Measurements from ENCODE around the gene HFM1.
"Not testable (repeated sequence)": the region's sequence is repeated elsewhere in the genome, so short reads cannot be mapped to it uniquely, and the experiment has no call there.

Gene HFM1

DNA sequence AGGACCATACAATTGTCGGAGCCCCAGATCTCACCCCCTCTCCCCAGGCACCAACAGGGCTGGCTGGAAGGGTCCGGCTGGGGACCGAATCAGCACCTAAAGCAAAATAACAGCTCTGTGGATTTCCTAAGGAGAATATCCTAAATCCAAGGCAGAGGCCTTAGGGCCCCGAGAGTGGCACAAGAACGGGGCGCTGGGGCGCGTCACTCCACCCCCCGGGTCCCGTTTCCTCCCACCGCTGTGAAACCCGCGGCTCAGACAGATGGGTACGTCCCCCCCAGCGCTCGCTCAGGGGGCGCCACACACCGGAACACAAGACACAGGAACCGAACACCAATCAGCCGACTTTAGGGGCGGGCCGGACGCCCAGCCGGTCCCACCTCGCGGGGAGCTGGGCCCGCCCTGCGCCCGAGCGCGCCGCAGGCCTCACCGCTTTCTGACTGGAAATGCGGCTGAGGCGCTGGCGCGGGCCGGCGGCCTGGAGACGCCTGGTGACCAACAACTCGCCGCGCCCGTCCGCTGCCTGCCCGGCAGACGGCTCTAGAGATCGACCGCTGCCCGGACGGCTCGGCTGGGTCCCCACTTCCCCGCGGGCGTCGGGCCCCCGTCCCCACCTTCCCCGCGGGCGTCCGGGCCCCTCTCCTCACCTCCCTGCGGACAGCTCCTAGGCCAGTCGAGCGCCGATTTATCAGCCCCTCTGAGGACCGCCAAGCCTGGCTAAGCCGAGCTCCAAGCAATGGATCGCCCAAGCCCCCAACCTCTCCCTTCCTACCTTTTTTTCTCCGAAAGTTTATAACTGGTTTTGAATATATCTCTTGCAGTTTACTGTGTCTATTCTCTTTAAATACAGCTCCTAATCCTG is at the start of gene HFM1:
TSS of gene HFM1 (minus strand) at position 687 of the 862 bp plus-strand sequence. CDS start 3,755 bp downstream, outside the sequence.
- DNase-seq = no peak

DNA sequence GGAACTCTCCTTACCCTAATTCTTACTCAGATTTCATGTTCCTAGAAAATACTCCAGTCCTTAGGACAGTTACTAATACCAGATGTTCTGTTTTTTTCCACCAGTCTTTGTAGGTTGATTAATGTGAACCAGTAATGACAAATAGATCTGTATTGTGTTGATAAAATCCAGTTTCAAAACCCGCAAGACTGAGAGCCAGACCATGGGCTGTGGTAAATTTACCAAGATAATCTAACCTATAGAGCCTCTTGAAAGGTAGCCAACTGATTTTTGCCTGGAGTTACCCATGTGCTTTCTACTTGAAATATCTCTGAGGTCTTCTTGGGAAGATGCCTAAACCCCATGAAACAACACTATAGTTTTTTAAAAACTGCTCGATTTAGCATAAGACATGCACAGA is 49.5 kb upstream of the HFM1 start:
- DNase-seq = no peak

DNA sequence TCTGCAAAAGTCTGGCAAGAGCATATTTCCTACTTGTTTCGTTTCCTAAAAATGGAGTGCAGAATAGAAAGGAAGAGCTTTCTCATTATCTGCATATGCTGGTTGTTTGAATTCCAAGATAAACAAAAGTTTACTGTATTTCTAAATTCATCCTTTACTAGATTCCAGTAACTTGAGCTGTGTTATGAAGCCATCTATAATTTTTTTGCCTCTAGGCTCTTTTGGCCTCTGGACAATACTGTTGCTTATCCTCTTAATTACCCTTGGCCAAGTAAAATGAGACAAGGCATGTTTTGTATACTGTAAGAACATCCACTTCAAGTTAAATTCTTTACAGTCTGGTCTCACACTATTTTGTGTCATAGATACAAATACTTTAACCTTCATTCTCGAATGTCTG is 45.6 kb upstream of the HFM1 start:
- DNase-seq = no peak

GRCh38 chr1:91447782-91448181 is 43.1 kb upstream of the HFM1 start:
- DNase-seq = not testable (repeated sequence)

- DNase-seq = not testable (repeated sequence)
Observed at GRCh38 chr1:91441980-91442379, 37.3 kb upstream of the HFM1 start.

GRCh38 chr1:91440847-91441246 is 36.2 kb upstream of the HFM1 start:
- no peak for DNase-seq

DNA sequence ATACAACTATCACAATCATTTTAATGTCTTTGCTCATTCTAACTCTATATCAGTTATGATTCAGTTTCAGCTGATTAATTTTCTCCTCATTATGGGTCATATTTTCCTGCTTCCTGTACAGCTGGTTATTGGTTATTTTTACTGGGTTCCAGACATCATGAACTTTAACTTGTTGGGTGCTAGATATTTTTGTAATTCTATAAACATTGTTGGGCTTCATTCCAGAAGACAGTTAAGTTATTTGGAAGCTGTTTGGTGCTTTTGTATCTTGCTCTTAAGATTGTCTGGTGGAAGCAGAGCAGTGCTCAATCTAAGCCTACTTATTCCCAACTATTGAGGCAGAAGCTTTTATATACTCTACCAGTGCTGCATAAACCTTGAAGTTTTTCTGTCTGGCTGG is 34.4 kb upstream of the HFM1 start:
- DNase-seq = no peak

DNA sequence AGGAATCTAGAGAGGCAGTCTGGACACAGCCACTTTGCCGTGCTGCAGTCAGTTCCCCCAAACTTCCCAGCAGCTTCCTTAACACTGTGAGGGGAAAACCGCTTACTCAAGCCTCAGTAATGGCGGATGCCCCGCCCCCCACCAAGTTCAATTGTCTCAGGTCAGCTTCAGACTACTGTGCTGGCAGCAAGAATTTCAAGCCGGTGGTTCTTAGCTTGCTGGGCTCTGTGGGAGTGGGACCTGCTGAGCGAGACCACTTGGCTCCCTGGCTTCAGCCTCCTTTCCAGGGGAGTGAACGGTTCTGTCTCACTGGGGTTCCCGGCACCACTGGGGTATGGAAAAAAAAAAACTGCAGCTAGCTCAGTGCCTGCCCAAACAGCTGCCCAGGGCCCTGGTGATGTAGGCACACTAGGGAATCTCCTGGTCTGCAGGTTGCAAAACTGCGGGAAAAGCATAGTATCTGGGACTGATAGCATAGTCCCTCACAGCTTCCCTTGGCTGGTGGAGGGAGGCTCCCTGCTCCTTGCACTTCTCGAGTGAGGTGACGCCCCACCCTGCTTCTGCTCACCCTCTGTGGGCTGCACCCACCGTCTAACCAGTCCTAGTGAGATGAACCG is 23.7 kb upstream of the HFM1 start:
- no peak for DNase-seq

DNA sequence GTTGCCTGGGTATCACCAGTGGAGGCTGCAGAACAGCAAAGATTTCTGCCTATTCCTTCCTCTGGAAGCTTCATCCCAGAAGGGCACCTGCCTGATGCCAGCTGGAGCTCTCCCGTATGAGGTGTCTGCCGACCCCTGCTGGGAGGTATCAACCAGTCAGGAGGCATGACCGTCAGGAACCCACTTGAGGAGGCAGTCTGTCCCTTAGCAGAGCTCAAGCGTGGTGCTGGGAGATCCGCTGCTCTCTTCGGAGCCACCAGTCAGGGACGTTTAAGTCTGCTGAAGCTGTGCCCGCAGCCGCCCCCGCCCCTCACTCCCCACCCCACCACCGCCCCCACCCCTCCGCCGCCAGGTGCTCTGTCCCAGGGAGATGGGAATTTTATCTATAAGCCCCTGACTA is 23.1 kb upstream of the HFM1 start:
- no peak for DNase-seq

- DNase-seq = not testable (repeated sequence)
Observed at GRCh38 chr1:91422523-91422922, 17.9 kb upstream of the HFM1 start.

- no peak for DNase-seq
Observed at GRCh38 chr1:91412371-91412770, 7.7 kb upstream of the HFM1 start.

DNA sequence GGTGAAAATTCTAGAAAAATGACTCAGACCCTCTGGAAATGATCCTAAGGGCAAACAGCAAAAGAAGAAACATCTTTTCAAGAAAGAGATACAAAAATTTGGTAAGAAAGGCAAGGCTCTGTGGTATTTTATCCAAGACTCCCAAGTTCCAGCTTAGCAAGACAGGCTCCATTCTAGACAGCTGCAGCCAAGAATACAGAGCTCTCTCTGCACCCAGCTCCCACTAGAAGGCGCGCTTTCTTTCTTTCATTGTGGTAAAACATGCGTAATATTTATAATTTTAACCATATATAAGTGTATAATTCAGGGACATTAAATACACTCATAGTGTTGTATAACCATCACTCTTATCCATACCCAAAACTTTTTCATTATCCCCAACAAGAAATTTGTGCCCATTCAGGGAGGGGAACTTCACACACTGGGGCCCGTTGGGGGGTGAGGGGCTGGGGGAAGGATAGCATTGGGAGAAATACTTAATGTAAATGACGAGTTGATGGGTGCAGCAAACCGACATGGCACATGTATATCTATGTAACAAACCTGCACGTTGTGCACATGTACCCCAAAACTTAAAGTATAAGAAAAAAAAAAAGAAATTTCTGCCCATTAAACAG is 2.2 kb upstream of the HFM1 start:
- no peak for DNase-seq

- DNase-seq = no peak
Observed at GRCh38 chr1:91402023-91402422, 2.6 kb downstream of the HFM1 start.

GRCh38 chr1:91400133-91400725 is 4.4 kb downstream of the HFM1 start:
- no peak for DNase-seq

DNA sequence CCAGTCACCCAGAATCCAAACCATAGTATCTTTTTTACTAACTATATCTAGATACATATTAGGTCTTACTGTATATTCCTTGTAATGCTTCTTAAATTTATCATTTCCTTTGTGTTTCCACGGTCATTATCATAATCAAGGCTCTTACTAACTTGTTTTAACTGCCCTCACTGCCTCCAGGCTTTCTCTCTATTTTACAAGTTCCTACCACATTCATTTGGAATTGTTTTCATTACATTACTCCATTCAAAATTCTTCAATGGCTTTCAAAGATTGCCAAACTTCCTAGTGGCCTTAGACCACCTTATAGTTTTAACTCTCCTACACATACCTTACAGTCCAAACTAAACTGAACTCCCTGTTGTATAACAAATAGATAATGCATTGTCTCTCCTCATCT is 6.3 kb downstream of the HFM1 start:
- DNase-seq = no peak

- no peak for DNase-seq
Observed at GRCh38 chr1:91397605-91398004, 7.0 kb downstream of the HFM1 start.

GRCh38 chr1:91393042-91393441 is 11.6 kb downstream of the HFM1 start:
- no peak for DNase-seq

DNA sequence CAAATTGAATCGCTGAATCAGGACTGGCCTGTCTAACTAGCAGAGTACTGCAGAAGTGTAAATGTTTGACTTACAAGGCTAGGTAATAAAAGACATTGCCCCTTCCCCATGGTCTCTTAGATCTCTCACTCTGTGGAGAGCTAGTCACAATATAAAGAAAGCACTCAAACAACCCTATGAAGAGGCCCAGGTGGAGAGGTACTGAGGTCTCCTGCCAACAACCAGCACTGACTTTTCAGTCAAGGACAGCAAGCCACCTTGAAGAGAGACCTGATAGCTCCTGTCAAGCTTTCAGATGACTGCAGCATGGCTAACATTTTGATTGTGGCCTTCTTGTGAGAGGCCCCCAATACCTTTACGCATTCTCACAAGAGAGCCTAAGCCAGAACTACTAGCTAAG is 18.5 kb downstream of the HFM1 start:
- DNase-seq = no peak

GRCh38 chr1:91383456-91383855 is 21.2 kb downstream of the HFM1 start:
- no peak for DNase-seq

GRCh38 chr1:91381844-91382243 is 22.8 kb downstream of the HFM1 start:
- DNase-seq = no peak

DNA sequence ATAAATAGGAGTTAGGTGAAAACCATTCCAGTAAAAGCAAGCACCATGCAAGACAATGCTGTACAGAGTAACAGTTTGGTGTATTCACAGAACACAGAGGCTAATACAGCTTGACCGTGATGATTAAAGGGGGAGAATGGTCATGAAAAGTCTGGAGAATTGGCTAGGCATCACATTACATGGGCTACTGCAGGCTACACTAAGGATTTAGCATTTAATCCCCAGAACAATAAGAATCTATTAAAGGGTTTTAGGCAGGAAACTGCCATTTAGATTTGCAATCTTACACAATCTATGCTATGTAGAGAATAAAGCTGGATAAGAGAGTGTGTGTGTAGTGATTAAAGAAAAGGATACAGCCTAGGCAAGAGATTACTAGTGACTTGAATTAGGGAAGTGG is 30.6 kb downstream of the HFM1 start:
- DNase-seq = no peak

DNA sequence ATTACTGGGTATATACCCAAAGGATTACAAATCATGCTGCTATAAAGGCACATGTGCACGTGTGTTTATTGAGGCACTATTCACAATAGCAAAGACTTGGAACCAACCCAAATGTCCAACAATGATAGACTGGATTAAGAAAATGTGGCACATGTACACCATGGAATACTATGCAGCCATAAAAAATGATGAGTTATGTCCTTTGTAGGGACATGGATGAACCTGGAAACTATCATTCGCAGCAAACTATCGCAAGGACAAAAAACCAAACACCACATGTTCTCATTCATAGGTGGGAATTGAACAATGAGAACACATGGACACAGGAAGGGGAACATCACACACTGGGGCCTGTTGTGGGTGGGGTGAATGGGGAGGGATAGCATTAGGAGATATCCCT is 32.4 kb downstream of the HFM1 start:
- DNase-seq = not testable (repeated sequence)

DNA sequence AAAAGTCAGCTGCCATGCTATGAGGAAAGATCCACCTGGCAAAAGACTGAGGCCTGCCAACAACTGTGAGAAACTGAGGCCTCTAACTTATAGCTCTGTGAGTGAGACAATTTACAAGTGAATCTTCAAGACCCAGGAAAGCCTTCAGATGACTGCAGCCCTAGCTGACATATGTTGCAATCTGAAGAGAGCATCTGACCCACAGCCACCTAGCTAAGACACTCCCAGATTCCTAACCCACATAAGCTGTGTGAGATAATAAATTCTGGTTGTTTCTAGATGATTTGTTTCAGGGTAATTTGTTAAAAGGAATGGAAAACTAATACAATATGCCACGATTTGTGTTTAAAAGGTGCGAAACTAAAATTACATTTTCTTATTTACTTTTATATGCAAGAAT is 55.1 kb downstream of the HFM1 start:
- DNase-seq = no peak

DNA sequence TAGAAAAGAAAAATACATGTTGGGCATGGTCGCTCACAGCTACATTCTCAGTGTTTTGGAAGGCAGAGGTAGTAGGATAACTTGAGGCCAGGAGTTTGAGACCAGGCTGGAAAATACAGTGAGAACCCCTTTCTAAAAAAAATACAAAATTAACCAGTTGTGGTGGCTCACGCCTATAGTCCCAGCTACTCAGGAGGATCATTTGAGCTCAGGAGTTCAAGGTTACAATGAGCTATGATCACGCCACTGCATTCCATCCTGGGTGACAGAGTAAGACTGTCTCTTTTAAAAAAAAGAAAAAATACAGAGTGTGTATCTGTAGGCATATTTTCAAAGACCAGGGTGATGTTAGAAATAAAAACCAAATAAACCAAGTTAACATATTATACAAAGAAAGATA is 57.8 kb downstream of the HFM1 start:
- no peak for DNase-seq
